K562 (cell line): ENCODE results near the gene SDK1. TPM values are rescaled to one million over a fixed set of nuclear protein-coding genes. Genes with fewer than 3 reads are reported as not detected.

Experiments
- ARID2 ChIP-seq: fragments of 450-650 bp; IDR thresholded peaks from 2 replicates; pipeline ENCODE4 v1.6.1; 2017; ENCODE audit warnings: antibody characterized with exemption, mild to moderate bottlenecking
- ASH1L ChIP-seq: fragments of 450-650 bp; IDR thresholded peaks from 2 replicates; pipeline ENCODE4 v1.6.1; 2018; ENCODE audit warnings: borderline replicate concordance, mild to moderate bottlenecking, low read depth; ENCODE audit not compliant: partially characterized antibody
- CHD2 ChIP-seq: IDR thresholded peaks from 2 replicates; pipeline ENCODE4 v1.6.1; 2011; ENCODE audit warnings: low read depth, low read length
- CHD7 ChIP-seq: fragments of 200-600 bp; sonication (generic); IDR thresholded peaks from one replicate; pipeline ENCODE4 v1.6.1; 2012; ENCODE audit warnings: mild to moderate bottlenecking, low read depth, low read length, inconsistent platforms
- CTBP1 ChIP-seq: fragments of 450-650 bp; IDR thresholded peaks from 2 replicates; pipeline ENCODE4 v1.6.1; 2016; ENCODE audit warnings: borderline replicate concordance
- FOXA1 ChIP-seq: fragments of 450-650 bp; IDR thresholded peaks from 2 replicates; pipeline ENCODE4 v1.6.1; 2016; ENCODE audit warnings: mild to moderate bottlenecking, borderline replicate concordance
- HDAC2 ChIP-seq: fragments of 450-650 bp; IDR thresholded peaks from 2 replicates; pipeline ENCODE4 v1.6.1; 2016; ENCODE audit warnings: mild to moderate bottlenecking
- MEF2A ChIP-seq: IDR thresholded peaks from 2 replicates; pipeline ENCODE4 v1.6.1; 2011; ENCODE audit warnings: low read depth, mild to moderate bottlenecking, low read length, moderate library complexity; ENCODE audit not compliant: control insufficient read depth
- MEIS2 ChIP-seq: fragments of 450-650 bp; IDR thresholded peaks from 2 replicates; pipeline ENCODE4 v1.6.1; 2014; ENCODE audit warnings: mild to moderate bottlenecking; ENCODE audit not compliant: partially characterized antibody
- NBN ChIP-seq: fragments of 450-650 bp; IDR thresholded peaks from 2 replicates; pipeline ENCODE4 v1.6.1; 2016; ENCODE audit warnings: low read depth, mild to moderate bottlenecking
- NR0B1 ChIP-seq: fragments of 450-650 bp; IDR thresholded peaks from one replicate; pipeline ENCODE4 v1.6.1; 2018; ENCODE audit warnings: mild to moderate bottlenecking, moderate library complexity; ENCODE audit not compliant: partially characterized antibody
- POLR3G ChIP-seq: IDR thresholded peaks from 2 replicates; pipeline ENCODE4 v1.6.1; 2011; ENCODE audit not compliant: insufficient read length, insufficient replicate concordance; ENCODE audit errors: extremely low read depth
- THRA ChIP-seq: fragments of 450-650 bp; IDR thresholded peaks from 2 replicates; pipeline ENCODE4 v1.6.1; 2017; ENCODE audit warnings: mild to moderate bottlenecking, moderate library complexity
- ZNF24 ChIP-seq: fragments of 450-650 bp; IDR thresholded peaks from 2 replicates; pipeline ENCODE4 v1.6.1; 2016
- polyA plus RNA-seq, 8 experiments: library from polyadenylated mRNA; depleted of rRNA in 4 of 8; stranded (reverse) in 5 of 8; unstranded in 3 of 8; fragments of >200 nt; fragmentation: Nextera tagmentation in 2 of 8; fragmentation: Illumina TruSeq in 1 of 8; extraction: Ambion mirVana in 2 of 8; extraction: Trizol in 1 of 8; gene quantifications; 2 replicates each; pipeline versions ENCODE4 v1.2.1 to v1.2.3, GENCODE V29; 2011 to 2014; ENCODE audit warnings: inconsistent platforms in 1 of 8, missing spikeins in 1 of 8
- total RNA-seq, 7 experiments: library from RNA; depleted of rRNA in 6 of 7; stranded (reverse); fragments of >200 nt in 6 of 7; fragmentation: Illumina TruSeq in 2 of 7; extraction: Trizol in 2 of 7; gene quantifications; 2 replicates each; pipeline versions ENCODE4 v1.2.1 to v1.2.3, GENCODE V29; 2011 to 2021; ENCODE audit warnings: low replicate concordance in 1 of 7

Gene SDK1
- total and polyA plus RNA-seq, 9 of the 15 experiments (the other 6 are each of a cell fraction or from before 2014, with no cell fraction given), result 0.16 TPM; not detected in 8

- TF ChIP-seq CHD7 (peak; percentile 85), FOXA1 (no peak), ARID2 (no peak), HDAC2 (no peak), MEIS2 (no peak), CHD2 (no peak), ASH1L (no peak), POLR3G (no peak), NR0B1 (no peak), MEF2A (no peak), CTBP1 (peak; percentile 96), THRA (no peak), ZNF24 (no peak), NBN (no peak)
These were observed at the start of gene SDK1 (continued) for GRCh38 chr7:3300651-3301448.
